CD4-positive, alpha-beta memory T cell (primary cell): Measurements from ENCODE around the gene NBEA. TPM values are rescaled to one million over a fixed set of nuclear protein-coding genes. Genes with fewer than 3 reads are reported as not detected.
A peak's percentile ranks its signal among the peaks of the same experiment; 100 is the strongest.

Experiments
- CTCF ChIA-PET: fragments of 350-600 bp; sonication (Branson Sonifier 250); formaldehyde crosslinking; loops from one replicate; lab custom pipeline; 2021; ENCODE audit warnings: inconsistent platforms; ENCODE audit not compliant: partially characterized antibody; lab: Charles Lee
- POLR2A ChIA-PET: fragments of 350-600 bp; sonication (Branson Sonifier 250); formaldehyde crosslinking; loops from one replicate; lab custom pipeline; 2021; ENCODE audit not compliant: partially characterized antibody; lab: Charles Lee
- DNase-seq, 5 donors: peaks; one replicate each; pipeline versions ENCODE4 v3.0.0 to v3.0.0-alpha.2; 2020 to 2022; ENCODE audit warnings: mixed read lengths in 1 of 5
- H3K27ac ChIP-seq: one replicate; pipeline ENCODE4 v1.7.0; 2013; ENCODE audit warnings: low read depth, low read length
- H3K27me3 ChIP-seq: 2 replicates; pipeline ENCODE4 v1.7.0; 2013; ENCODE audit warnings: mild to moderate bottlenecking, low read length, moderate library complexity; ENCODE audit not compliant: insufficient read depth
- H3K36me3 ChIP-seq: 2 replicates; pipeline ENCODE4 v1.7.0; 2013; ENCODE audit warnings: mild to moderate bottlenecking, low read length, moderate library complexity; ENCODE audit not compliant: insufficient read depth
- H3K4me1 ChIP-seq: 2 replicates; pipeline ENCODE4 v1.7.0; 2013; ENCODE audit warnings: mild to moderate bottlenecking, low read length, moderate library complexity; ENCODE audit not compliant: insufficient read depth
- H3K4me3 ChIP-seq, 2 donors: one replicate each; pipeline ENCODE4 v1.7.0; 2013; ENCODE audit warnings: low read length in 2 of 2, mild to moderate bottlenecking in 1 of 2
- H3K9me3 ChIP-seq, 2 donors: one replicate each; pipeline ENCODE4 v1.7.0; 2013; ENCODE audit warnings: low read length in 2 of 2, control low read depth in 1 of 2; ENCODE audit not compliant: control insufficient read depth in 1 of 2
- H3K27ac Mint-ChIP-seq, 7 donors: one replicate each; pipeline ENCODE4 v1.8.0; 2020 to 2021; ENCODE audit warnings: mixed read lengths in 7 of 7, mild to moderate bottlenecking in 6 of 7, inconsistent platforms in 3 of 7, moderate library complexity in 3 of 7
- H3K27me3 Mint-ChIP-seq, 2 donors: one replicate each; pipeline ENCODE4 v1.8.0; 2020 to 2021; ENCODE audit warnings: mixed read lengths in 2 of 2
- H3K36me3 Mint-ChIP-seq, 2 donors: one replicate each; pipeline ENCODE4 v1.8.0; 2020 to 2021; ENCODE audit warnings: mixed read lengths in 2 of 2, inconsistent platforms in 1 of 2, mild to moderate bottlenecking in 1 of 2
- H3K4me1 Mint-ChIP-seq, 4 donors: one replicate each; pipeline ENCODE4 v1.8.0; 2020 to 2021; ENCODE audit warnings: mixed read lengths in 4 of 4, mild to moderate bottlenecking in 1 of 4
- H3K4me3 Mint-ChIP-seq, 8 donors: one replicate each; pipeline ENCODE4 v1.8.0; 2020 to 2021; ENCODE audit warnings: mixed read lengths in 8 of 8, mild to moderate bottlenecking in 7 of 8, moderate library complexity in 6 of 8, inconsistent platforms in 3 of 8
- H3K9me3 Mint-ChIP-seq, 8 donors: one replicate each; pipeline ENCODE4 v1.8.0; 2020 to 2021; ENCODE audit warnings: mixed read lengths in 8 of 8, mild to moderate bottlenecking in 5 of 8, inconsistent platforms in 3 of 8, moderate library complexity in 1 of 8
- intact Hi-C: fragments of 100-400 bp; cut with micrococcal nuclease; formaldehyde crosslinking; loops from one replicate; pipeline ENCODE4 v1.15.1; 2023
- polyA plus RNA-seq, 2 donors: library from polyadenylated mRNA; unstranded; fragments of 300-500 nt; fragmentation: Illumina TruSeq; gene quantifications; one replicate each; pipeline ENCODE4 v1.2.3, GENCODE V29; 2021
- total RNA-seq, 2 experiments: library from RNA; stranded (reverse); gene quantifications; one replicate each; pipeline ENCODE4 v1.2.3, GENCODE V29; 2021

Gene NBEA
- total and polyA plus RNA-seq, 4 experiments from 2014 or later = 0.48 to 1.8 (median 1.1) TPM

GRCh38 chr13:35468195-35468594, 526.1 kb downstream of the NBEA start:
- Mint-ChIP-seq H3K27me3 (peaks cover 16 to 24% of the 10 kb centered on the region in 2 donors), H3K27ac (no peak overlapping the region), H3K36me3 (no peaks in the 10 kb centered on the region), H3K4me1 (peaks cover 0 to 5% (median 3%) of the 10 kb centered on the region in 4 donors), H3K9me3 (peaks cover 0 to 38% (median 14%) of the 10 kb centered on the region in 8 donors), H3K4me3 (no peak overlapping the region)
- Histone ChIP-seq H3K4me3 (no peak overlapping the region), H3K36me3 (no peaks in the 10 kb centered on the region), H3K9me3 (no peaks in the 10 kb centered on the region), H3K27me3 (peaks cover 19% of the 10 kb centered on the region), H3K27ac (no peak overlapping the region), H3K4me1 (peaks cover 6% of the 10 kb centered on the region)
- POLR2A ChIA-PET = no interaction called here
- intact Hi-C loops = no loop called here
- DNase-seq = no peak
- CTCF ChIA-PET = no interaction called here

- Mint-ChIP-seq H3K9me3 (peaks cover 2 to 41% (median 20%) of the 10 kb centered on the region in 8 donors), H3K36me3 (no peaks in the 10 kb centered on the region), H3K4me3 (peak overlapping the region in 1 of 8 donors; percentile 22), H3K4me1 (peaks cover 3 to 8% (median 5%) of the 10 kb centered on the region in 4 donors), H3K27me3 (peaks cover 24 to 30% of the 10 kb centered on the region in 2 donors), H3K27ac (peak overlapping the region in 1 of 7 donors; percentile 15)
- Histone ChIP-seq H3K4me1 (peaks cover 6% of the 10 kb centered on the region), H3K9me3 (no peaks in the 10 kb centered on the region), H3K27ac (no peak overlapping the region), H3K27me3 (peaks cover 22% of the 10 kb centered on the region), H3K4me3 (no peak overlapping the region), H3K36me3 (no peaks in the 10 kb centered on the region)
- ChIA-PET CTCF (no interaction called here), POLR2A (no interaction called here)
- intact Hi-C loops = no loop called here
- DNase-seq = no peak
Observed at GRCh38 chr13:35469806-35470525, 527.9 kb downstream of the NBEA start.

GRCh38 chr13:35470671-35471661, 528.9 kb downstream of the NBEA start:
- CTCF ChIA-PET = no interaction called here
- Histone ChIP-seq H3K27ac (no peak overlapping the region), H3K36me3 (no peaks in the 10 kb centered on the region), H3K27me3 (peaks cover 29% of the 10 kb centered on the region), H3K4me3 (no peak overlapping the region), H3K9me3 (no peaks in the 10 kb centered on the region), H3K4me1 (peaks cover 10% of the 10 kb centered on the region)
- H3K9me3 Mint-ChIP-seq = peaks cover 2 to 43% (median 23%) of the 10 kb centered on the region in 8 donors
- H3K4me1 Mint-ChIP-seq = peaks cover 5 to 16% (median 14%) of the 10 kb centered on the region in 4 donors
- DNase-seq = no peak
- H3K4me3 Mint-ChIP-seq = peak overlapping the region in 2 of 8 donors; percentile 29 to 61
- POLR2A ChIA-PET = no interaction called here
- H3K27me3 Mint-ChIP-seq = peaks cover 31 to 40% of the 10 kb centered on the region in 2 donors
- intact Hi-C loops = no loop called here
- H3K27ac Mint-ChIP-seq = peak overlapping the region in 2 of 7 donors; percentile 15 to 23
- H3K36me3 Mint-ChIP-seq = no peaks in the 10 kb centered on the region

GRCh38 chr13:35471706-35472322, 529.7 kb downstream of the NBEA start:
- H3K4me3 ChIP-seq = no peak overlapping the region
- POLR2A ChIA-PET = no interaction called here
- peaks cover 33% of the 10 kb centered on the region for H3K27me3 ChIP-seq
- CTCF ChIA-PET = no interaction called here
- H3K36me3 ChIP-seq = no peaks in the 10 kb centered on the region
- Mint-ChIP-seq H3K27ac (no peak overlapping the region), H3K36me3 (no peaks in the 10 kb centered on the region), H3K27me3 (peaks cover 38 to 49% of the 10 kb centered on the region in 2 donors), H3K4me1 (peaks cover 9 to 25% (median 21%) of the 10 kb centered on the region in 4 donors), H3K4me3 (no peak overlapping the region), H3K9me3 (peaks cover 2 to 49% (median 29%) of the 10 kb centered on the region in 8 donors)
- no peak for DNase-seq
- H3K27ac ChIP-seq = no peak overlapping the region
- H3K4me1 ChIP-seq = peaks cover 10% of the 10 kb centered on the region
- intact Hi-C loops = no loop called here
- no peaks in the 10 kb centered on the region for H3K9me3 ChIP-seq

- Histone ChIP-seq H3K4me1 (peaks cover 10% of the 10 kb centered on the region), H3K9me3 (no peaks in the 10 kb centered on the region), H3K4me3 (no peak overlapping the region), H3K27me3 (peaks cover 38% of the 10 kb centered on the region), H3K27ac (no peak overlapping the region), H3K36me3 (no peaks in the 10 kb centered on the region)
- peaks cover 2 to 53% (median 34%) of the 10 kb centered on the region in 8 donors for H3K9me3 Mint-ChIP-seq
- peaks cover 10 to 28% (median 23%) of the 10 kb centered on the region in 4 donors for H3K4me1 Mint-ChIP-seq
- no peak overlapping the region for H3K27ac Mint-ChIP-seq
- DNase-seq = no peak
- H3K36me3 Mint-ChIP-seq = no peaks in the 10 kb centered on the region
- CTCF ChIA-PET = no interaction called here
- H3K4me3 Mint-ChIP-seq = no peak overlapping the region
- POLR2A ChIA-PET = no interaction called here
- peaks cover 41 to 55% of the 10 kb centered on the region in 2 donors for H3K27me3 Mint-ChIP-seq
- intact Hi-C loops = no loop called here
Observed at GRCh38 chr13:35472323-35472881, 530.3 kb downstream of the NBEA start.

- DNase-seq = no peak
- ChIA-PET CTCF (no interaction called here), POLR2A (no interaction called here)
- peaks cover 10% of the 10 kb centered on the region for H3K4me1 ChIP-seq
- Mint-ChIP-seq H3K36me3 (no peaks in the 10 kb centered on the region), H3K4me1 (peaks cover 10 to 28% (median 23%) of the 10 kb centered on the region in 4 donors), H3K9me3 (peaks cover 2 to 57% (median 38%) of the 10 kb centered on the region in 8 donors), H3K27me3 (peaks cover 44 to 57% of the 10 kb centered on the region in 2 donors), H3K4me3 (no peak overlapping the region), H3K27ac (no peak overlapping the region)
- no peak overlapping the region for H3K27ac ChIP-seq
- H3K4me3 ChIP-seq = no peak overlapping the region
- H3K9me3 ChIP-seq = no peaks in the 10 kb centered on the region
- intact Hi-C loops = no loop called here
- H3K36me3 ChIP-seq = no peaks in the 10 kb centered on the region
- H3K27me3 ChIP-seq = peaks cover 43% of the 10 kb centered on the region
Observed at GRCh38 chr13:35473206-35473775, 531.2 kb downstream of the NBEA start.
